ENCODE measurements around the gene CAMTA1. TPM values are rescaled to one million over a fixed set of nuclear protein-coding genes. Genes with fewer than 3 reads are reported as not detected.

Gene CAMTA1
- total RNA-seq, 1 donor from 2014 or later = 160 TPM

DNA sequence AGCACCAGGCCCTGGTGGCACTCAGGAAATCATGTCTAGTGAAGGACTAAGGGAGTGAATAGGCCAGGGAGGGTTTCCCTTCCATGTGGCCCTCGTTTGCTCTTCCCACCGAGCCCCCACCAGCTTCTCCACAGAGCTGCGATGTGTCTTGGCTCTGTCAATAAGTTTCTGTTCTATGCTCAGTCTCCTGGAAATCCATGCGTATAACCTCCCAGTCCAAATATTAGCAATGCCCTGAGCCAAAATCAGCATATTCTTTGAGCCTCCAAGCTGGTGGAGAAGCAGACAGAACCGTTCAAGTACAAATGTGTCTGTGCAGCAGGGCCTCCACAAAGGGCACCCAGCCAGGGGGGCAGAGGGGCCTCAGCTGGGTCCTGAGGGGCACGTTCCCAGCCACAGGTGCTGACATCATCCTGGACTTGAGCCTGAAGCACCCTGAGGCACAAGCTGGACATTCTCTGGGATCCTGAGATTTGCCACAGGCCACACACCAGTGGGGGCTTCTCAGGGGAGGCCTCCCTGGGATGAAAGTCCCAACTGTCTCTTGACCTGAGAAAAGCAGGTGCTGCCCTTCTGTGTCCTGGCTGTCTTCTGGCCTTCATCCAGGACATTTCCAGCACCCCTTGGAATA is 635.3 kb downstream of the CAMTA1 start:
- no peak overlapping the region for H3K27ac ChIP-seq (replicated peaks)
- intact Hi-C loops (cut with micrococcal nuclease) = no loop called here
- H3K36me3 ChIP-seq = no peaks in the 10 kb centered on the region
- DNase-seq = no peak
- H3K27me3 ChIP-seq (ENCODE audit: low read depth) = no peaks in the 10 kb centered on the region
- peaks cover 8% of the 10 kb centered on the region for H3K9me3 ChIP-seq (replicated peaks)
- no peak overlapping the region for H3K4me3 ChIP-seq
- no peaks in the 10 kb centered on the region for H3K4me1 ChIP-seq
- TF ChIP-seq CTCF (IDR thresholded peaks at IDR 0.05; ENCODE audit: borderline replicate concordance) = no peak

DNA sequence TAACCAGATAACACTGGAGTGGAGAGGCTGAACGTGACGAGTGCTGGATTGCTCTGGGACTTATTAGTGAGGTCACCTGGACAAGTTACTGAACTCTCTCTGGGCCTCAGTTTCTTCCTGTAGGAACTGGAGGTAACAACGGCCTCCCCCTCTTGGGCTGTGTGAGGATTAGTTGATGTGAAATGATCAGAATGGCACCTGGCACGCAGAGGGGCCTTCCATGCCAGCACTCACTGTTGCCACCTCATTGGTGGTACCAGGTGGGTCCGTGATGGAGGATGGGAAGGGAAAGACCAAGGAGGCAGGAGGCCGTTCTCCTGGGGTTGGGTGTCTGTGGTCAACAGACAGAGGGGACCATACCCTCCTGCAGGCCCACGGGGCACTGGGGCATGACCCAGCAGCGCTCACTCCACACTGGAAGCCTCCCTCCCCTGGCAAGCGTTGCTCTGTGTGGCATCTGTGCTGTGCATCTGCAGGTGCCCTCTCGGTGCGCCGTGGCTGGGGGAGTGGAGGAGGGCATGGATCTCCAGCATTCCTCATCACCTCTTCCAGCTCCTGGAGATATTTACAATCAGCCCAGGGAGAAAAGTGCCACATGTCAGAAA is 636.3 kb downstream of the CAMTA1 start:
- no peaks in the 10 kb centered on the region for H3K4me1 ChIP-seq
- peaks cover 8% of the 10 kb centered on the region for H3K9me3 ChIP-seq (replicated peaks)
- no peak overlapping the region for H3K27ac ChIP-seq (replicated peaks)
- intact Hi-C loops (cut with micrococcal nuclease) = no loop called here
- no peaks in the 10 kb centered on the region for H3K36me3 ChIP-seq
- DNase-seq = no peak
- H3K4me3 ChIP-seq = no peak overlapping the region
- no peak for TF ChIP-seq CTCF (IDR thresholded peaks at IDR 0.05; ENCODE audit: borderline replicate concordance)
- no peaks in the 10 kb centered on the region for H3K27me3 ChIP-seq (ENCODE audit: low read depth)

DNA sequence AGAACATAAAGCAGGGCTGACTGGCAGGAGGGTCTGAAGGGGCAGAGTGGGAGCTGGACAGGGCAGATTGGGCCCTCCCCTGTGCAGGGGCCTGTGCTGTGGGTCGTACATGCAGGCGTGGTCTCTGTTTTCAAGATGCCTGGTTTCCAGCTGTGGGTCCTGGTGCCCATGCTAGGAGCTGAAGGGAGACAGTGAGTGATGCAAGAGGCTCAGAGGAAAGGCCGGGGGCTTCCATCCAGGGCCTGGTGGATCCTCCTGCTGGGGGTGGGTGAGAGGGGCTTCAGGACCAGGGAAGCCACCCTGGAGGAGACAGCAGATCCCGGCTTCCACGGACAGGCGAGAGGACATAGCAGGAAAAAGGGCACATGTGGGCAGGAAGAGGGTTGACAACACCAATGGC is 636.8 kb downstream of the CAMTA1 start:
- no peak for DNase-seq
- H3K4me3 ChIP-seq = no peak overlapping the region
- no peaks in the 10 kb centered on the region for H3K36me3 ChIP-seq
- H3K4me1 ChIP-seq = no peaks in the 10 kb centered on the region
- TF ChIP-seq CTCF (IDR thresholded peaks at IDR 0.05; ENCODE audit: borderline replicate concordance) = no peak
- H3K27me3 ChIP-seq (ENCODE audit: low read depth) = no peaks in the 10 kb centered on the region
- no peak overlapping the region for H3K27ac ChIP-seq (replicated peaks)
- H3K9me3 ChIP-seq (replicated peaks) = peaks cover 8% of the 10 kb centered on the region
- intact Hi-C loops (cut with micrococcal nuclease) = no loop called here

- Histone ChIP-seq H3K36me3 (no peaks in the 10 kb centered on the region), H3K4me1 (no peaks in the 10 kb centered on the region), H3K27me3 (ENCODE audit: low read depth) (no peaks in the 10 kb centered on the region), H3K27ac (replicated peaks) (no peak overlapping the region), H3K4me3 (no peak overlapping the region), H3K9me3 (replicated peaks) (peaks cover 4% of the 10 kb centered on the region)
- intact Hi-C loops (cut with micrococcal nuclease) = no loop called here
- no peak for TF ChIP-seq CTCF (IDR thresholded peaks at IDR 0.05; ENCODE audit: borderline replicate concordance)
- no peak for DNase-seq
These were observed 637.3 kb downstream of the CAMTA1 start for GRCh38 chr1:7422561-7422960.

DNA sequence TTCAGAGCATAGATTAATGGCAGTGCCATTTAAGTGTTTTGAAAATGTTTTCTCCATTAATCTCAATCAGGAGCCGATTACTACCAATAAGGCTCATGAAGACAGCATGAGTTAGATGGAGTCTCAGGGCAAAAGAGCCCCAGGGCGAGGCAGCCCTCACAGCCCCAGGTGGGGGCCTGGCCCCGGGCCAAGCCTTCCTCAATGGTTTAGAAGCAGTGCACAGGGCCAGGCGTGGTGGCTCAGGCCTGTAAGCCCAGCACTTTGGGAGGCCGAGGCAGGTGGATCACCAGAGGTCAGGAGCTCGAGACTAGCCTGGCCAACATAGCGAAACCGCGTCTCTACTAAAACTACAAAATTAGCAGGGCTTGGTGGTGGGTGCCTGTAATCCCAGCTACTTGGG is 637.7 kb downstream of the CAMTA1 start:
- no peak for DNase-seq
- H3K9me3 ChIP-seq (replicated peaks) = peaks cover under 1% of the 10 kb centered on the region
- no peak overlapping the region for H3K27ac ChIP-seq (replicated peaks)
- no peaks in the 10 kb centered on the region for H3K27me3 ChIP-seq (ENCODE audit: low read depth)
- H3K36me3 ChIP-seq = no peaks in the 10 kb centered on the region
- no peak overlapping the region for H3K4me3 ChIP-seq
- H3K4me1 ChIP-seq = no peaks in the 10 kb centered on the region
- intact Hi-C loops (cut with micrococcal nuclease) = no loop called here
- TF ChIP-seq CTCF (IDR thresholded peaks at IDR 0.05; ENCODE audit: borderline replicate concordance) = no peak

All from left ventricle myocardium inferior (tissue), 1 donor.